Left forelimb (tissue), 1 donor: Measurements from ENCODE around the gene RHCE.
"Not testable (repeated sequence)": the region's sequence is repeated elsewhere in the genome, so short reads cannot be mapped to it uniquely, and the experiment has no call there.

Source experiments
- DNase-seq: peaks from one replicate; pipeline ENCODE4 v3.0.0-alpha.2; 2018; ENCODE audit warnings: low spot score

Gene RHCE

GRCh38 chr1:25398079-25398478, 22.5 kb downstream of the RHCE start:
- not testable (repeated sequence) for DNase-seq

DNA sequence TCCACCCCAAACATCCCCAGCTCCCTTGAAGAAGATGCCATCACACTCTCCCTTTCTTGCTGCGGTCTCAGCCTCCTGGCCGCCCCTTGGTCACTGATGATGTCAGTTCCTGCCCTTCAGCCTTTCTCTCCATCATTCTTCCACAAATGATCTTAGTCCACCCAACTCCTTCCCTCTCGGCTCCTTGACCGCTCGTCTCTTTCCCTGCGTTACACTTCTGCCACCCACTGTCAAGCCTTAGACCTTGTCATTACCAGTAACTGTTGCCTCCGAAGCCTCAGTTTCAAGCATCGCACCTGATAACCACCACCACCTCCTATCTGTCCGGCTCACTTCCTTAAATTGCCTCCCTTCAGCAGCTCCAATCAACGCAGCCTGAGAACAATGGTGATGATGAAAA, 23.1 kb downstream of the RHCE start:
- DNase-seq, result not testable (repeated sequence)

GRCh38 chr1:25392841-25393240, 27.8 kb downstream of the RHCE start:
- DNase-seq, result no peak

DNA sequence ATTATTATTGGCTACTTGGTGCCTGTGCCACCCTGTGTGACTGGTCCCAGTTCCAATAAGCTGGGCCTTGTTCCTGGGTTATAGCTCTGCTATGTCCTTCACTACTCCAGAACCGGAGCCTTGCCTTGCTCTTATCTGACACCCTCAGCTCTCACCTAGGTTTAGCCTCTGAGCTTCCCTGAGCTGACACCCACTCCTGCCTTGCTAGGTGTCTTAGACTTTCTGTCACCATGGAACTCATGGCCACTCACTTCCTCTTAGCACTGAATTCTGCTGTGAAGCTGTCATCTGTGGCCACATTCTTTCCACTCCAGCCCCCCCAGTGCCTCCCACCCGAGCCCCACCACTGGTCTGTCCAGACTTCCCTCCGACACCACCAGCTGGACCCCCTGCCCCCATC, 30.9 kb downstream of the RHCE start:
- DNase-seq, result not testable (repeated sequence)

GRCh38 chr1:25388691-25389090, 31.9 kb downstream of the RHCE start:
- DNase-seq, result not testable (repeated sequence)

- DNase-seq, result not testable (repeated sequence)
Observed at GRCh38 chr1:25387096-25387495, 33.5 kb downstream of the RHCE start.

DNA sequence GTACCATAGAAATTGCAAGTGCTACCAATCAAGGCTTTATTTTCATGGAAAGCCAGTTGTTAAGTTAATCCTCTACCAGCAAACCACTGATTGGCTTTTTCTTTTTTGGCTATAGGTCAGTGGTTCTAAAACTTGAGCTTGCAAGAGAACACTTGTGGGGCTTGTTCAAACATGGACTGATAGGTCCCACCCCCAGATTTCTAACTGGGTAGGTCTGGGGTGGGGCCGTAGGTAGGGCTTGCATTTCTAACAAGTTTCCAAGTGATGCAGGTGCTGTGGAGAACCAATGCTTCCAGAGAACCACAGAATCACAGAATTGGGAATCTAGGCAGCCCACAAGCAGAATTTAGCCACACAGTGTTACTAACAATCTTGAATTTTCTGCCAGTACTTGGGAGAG, 36.8 kb downstream of the RHCE start:
- DNase-seq, result not testable (repeated sequence)

GRCh38 chr1:25383090-25383489, 37.5 kb downstream of the RHCE start:
- DNase-seq, result not testable (repeated sequence)

- not testable (repeated sequence) for DNase-seq
Observed at GRCh38 chr1:25382543-25382942, 38.1 kb downstream of the RHCE start.

DNA sequence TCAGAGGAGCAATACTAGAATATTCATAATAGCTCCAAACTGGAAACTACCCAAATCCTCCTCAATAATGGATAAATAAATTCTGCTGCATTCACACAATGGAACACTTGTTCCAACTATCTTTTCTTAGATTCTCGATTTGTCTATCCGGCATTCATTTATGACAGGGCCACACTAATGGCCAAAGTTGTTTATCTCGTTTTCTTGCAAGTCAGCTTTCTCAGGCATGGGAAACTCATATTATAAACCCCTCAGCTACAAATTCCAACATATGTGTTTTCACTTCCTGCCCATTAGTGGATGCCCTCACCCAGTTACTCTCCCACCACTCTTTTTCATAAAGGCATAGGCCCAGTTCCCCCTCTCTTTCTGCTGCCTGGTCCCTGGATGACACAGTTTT, 42.3 kb downstream of the RHCE start:
- DNase-seq, result not testable (repeated sequence)

DNA sequence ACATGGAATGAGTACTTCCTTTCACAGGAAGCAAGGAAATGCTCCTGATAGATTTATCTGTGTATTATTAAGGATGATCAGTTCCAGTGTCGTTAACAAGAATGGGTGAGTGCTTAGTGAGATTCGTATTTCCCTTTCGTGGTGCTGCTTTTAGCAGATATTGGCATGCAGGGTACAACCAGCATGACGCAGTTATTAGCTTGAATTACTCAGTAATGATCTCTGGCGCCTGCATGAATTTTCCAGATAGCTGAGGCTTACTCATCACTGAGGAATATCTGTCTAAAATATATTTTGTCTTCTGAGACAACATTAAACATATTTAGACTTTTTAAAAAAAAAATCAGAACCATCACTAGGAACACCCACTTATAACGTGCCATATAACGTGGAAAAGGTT, 48.9 kb downstream of the RHCE start:
- DNase-seq, result not testable (repeated sequence)

DNA sequence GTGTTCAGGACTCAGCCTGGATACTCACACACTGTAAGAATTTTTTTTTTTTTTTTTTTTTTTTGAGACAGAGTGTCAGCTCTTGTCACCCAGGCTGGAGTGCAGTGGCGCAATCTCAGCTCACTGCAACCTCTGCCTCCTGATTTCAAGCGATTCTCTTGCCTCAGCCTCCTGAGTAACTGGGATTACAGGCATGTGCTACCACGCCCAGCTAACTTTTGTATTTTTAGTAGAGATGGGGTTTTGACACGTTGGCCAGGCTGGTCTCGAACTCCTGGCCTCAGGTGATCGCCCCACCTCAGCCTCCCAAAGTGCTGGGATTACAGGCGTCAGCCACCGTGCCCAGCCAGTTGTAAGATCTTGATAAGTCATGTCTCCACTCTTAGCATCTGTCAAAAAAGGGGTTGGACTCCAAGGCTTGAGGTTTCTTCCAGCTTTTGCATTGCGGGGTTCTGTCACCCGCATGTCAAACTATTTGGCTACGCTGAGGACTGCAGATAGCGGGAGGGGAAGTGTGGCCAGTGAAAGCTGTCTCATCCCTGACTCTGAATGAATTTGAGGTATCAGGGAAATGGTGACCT, 50.8 kb downstream of the RHCE start:
- DNase-seq, result not testable (repeated sequence)

DNA sequence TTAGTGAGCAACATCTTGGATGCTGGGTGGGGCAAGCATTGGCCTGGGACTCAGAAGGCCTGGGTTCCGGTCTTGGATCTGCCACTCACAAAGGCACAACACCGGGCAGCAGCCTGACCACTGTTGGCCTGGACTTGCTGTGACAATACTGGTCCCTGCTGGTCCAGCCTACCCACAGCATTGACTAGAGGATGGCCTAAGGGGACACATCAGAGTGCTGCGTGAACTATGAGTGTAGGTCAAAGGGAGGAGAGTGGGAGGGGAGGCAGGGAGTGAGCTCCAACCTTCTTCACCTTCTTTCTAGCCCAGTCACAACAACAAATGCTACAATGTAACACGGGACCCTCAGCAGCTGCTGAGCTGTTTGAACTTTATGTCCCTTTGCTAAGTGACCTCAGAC, 51.4 kb downstream of the RHCE start:
- DNase-seq, result no peak

GRCh38 chr1:25362634-25363559, 57.7 kb downstream of the RHCE start:
- not testable (repeated sequence) for DNase-seq

- no peak for DNase-seq
Observed at GRCh38 chr1:25361901-25362300, 58.7 kb downstream of the RHCE start.

- no peak for DNase-seq
Observed at GRCh38 chr1:25360596-25361581, 59.7 kb downstream of the RHCE start.

GRCh38 chr1:25356848-25357247, 63.8 kb downstream of the RHCE start:
- DNase-seq, result no peak

DNA sequence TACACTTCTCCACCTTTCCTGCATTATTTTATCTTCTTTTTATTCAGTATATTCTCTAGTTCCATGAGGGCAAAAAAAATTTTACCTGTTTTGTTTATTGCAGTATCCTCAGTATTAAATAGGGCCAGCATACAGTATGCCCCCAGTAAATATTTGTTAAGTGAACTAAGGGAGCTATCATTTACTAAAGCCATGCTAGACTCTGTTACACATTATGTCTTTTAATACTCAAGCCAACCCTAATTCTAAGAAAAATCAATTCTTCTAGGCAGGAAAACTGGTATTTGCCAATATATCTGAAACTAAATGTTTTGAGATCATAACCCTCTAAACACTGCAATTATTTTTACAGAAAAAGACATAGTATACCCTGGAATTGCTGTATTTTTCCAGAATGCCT, 64.2 kb downstream of the RHCE start:
- DNase-seq, result no peak

DNA sequence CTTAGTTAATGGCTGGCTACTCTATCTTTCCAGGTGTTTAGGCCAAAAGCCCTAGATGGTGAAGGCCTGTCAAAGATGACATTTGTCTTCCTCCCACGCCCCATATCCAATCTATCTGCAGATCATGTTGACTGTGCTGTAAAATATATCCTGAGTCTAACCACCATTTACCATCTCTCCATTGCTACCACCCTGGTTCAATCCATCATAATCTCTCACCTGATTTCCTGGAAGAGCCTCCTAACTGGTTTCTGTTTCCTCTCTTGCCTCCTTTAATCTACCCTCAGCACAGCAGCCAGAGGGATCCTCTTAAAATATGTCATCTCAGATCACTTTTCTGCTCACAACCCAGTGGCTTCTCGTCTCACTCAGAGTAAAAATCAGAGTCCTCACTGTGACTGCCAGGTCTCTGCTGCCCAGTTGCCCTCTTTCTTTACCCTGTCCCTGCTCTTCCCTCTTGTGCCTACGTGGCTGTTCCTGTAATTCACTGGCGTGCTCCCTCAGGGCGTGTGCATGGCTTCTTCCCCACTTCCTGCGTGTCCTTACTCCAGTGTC, 64.7 kb downstream of the RHCE start:
- no peak for DNase-seq

GRCh38 chr1:25349606-25350005, 71.0 kb downstream of the RHCE start:
- no peak for DNase-seq

GRCh38 chr1:25347556-25347955, 73.1 kb downstream of the RHCE start:
- no peak for DNase-seq

GRCh38 chr1:25343872-25344271, 76.8 kb downstream of the RHCE start:
- no peak for DNase-seq
